ENCODE data around the gene GPC6.

GPC6 gene

GRCh38 chr13:94160875-94161274, 934.3 kb downstream of the GPC6 start:
- H3K9ac ChIP-seq (ENCODE audit: low read depth in 1 of 2, low read length in 2 of 2), result no peak overlapping the region
- H3K4me3 ChIP-seq (ENCODE audit: low read depth in 1 of 2, low read length in 2 of 2), result no peak overlapping the region
- H3K9me3 ChIP-seq (ENCODE audit: control insufficient read depth in 1 of 2, low read length in 2 of 2), result no peaks in the 10 kb centered on the region
- no peaks in the 10 kb centered on the region for H3K4me1 ChIP-seq (ENCODE audit: control insufficient read depth in 1 of 2, insufficient read depth in 2 of 2, low read length in 2 of 2)
- H3K27ac ChIP-seq (ENCODE audit: low read depth, low read length), result no peak overlapping the region
- H3K36me3 ChIP-seq (ENCODE audit: control insufficient read depth in 1 of 2, insufficient read depth in 2 of 2, low read length in 2 of 2), result no peaks in the 10 kb centered on the region
- H3K27me3 ChIP-seq (ENCODE audit: control insufficient read depth in 1 of 2, insufficient read depth in 2 of 2, low read length in 2 of 2), result no peaks in the 10 kb centered on the region

GRCh38 chr13:94162289-94162688, 935.7 kb downstream of the GPC6 start:
- Histone ChIP-seq H3K4me3 (ENCODE audit: low read depth in 1 of 2, low read length in 2 of 2) (no peak overlapping the region), H3K27me3 (ENCODE audit: control insufficient read depth in 1 of 2, insufficient read depth in 2 of 2, low read length in 2 of 2) (no peaks in the 10 kb centered on the region), H3K27ac (ENCODE audit: low read depth, low read length) (no peak overlapping the region), H3K4me1 (ENCODE audit: control insufficient read depth in 1 of 2, insufficient read depth in 2 of 2, low read length in 2 of 2) (no peaks in the 10 kb centered on the region), H3K36me3 (ENCODE audit: control insufficient read depth in 1 of 2, insufficient read depth in 2 of 2, low read length in 2 of 2) (no peaks in the 10 kb centered on the region), H3K9me3 (ENCODE audit: control insufficient read depth in 1 of 2, low read length in 2 of 2) (no peaks in the 10 kb centered on the region), H3K9ac (ENCODE audit: low read depth in 1 of 2, low read length in 2 of 2) (no peak overlapping the region)

- no peaks in the 10 kb centered on the region for H3K4me1 ChIP-seq (ENCODE audit: control insufficient read depth in 1 of 2, insufficient read depth in 2 of 2, low read length in 2 of 2)
- H3K4me3 ChIP-seq (ENCODE audit: low read depth in 1 of 2, low read length in 2 of 2), result no peak overlapping the region
- no peak overlapping the region for H3K9ac ChIP-seq (ENCODE audit: low read depth in 1 of 2, low read length in 2 of 2)
- H3K27ac ChIP-seq (ENCODE audit: low read depth, low read length), result no peak overlapping the region
- H3K27me3 ChIP-seq (ENCODE audit: control insufficient read depth in 1 of 2, insufficient read depth in 2 of 2, low read length in 2 of 2), result no peaks in the 10 kb centered on the region
- no peaks in the 10 kb centered on the region for H3K9me3 ChIP-seq (ENCODE audit: control insufficient read depth in 1 of 2, low read length in 2 of 2)
- H3K36me3 ChIP-seq (ENCODE audit: control insufficient read depth in 1 of 2, insufficient read depth in 2 of 2, low read length in 2 of 2), result no peaks in the 10 kb centered on the region
Measured at GRCh38 chr13:94163535-94163934, 936.9 kb downstream of the GPC6 start.

GRCh38 chr13:94168783-94169453, 942.3 kb downstream of the GPC6 start:
- H3K36me3 ChIP-seq (ENCODE audit: control insufficient read depth in 1 of 2, insufficient read depth in 2 of 2, low read length in 2 of 2), result no peaks in the 10 kb centered on the region
- no peak overlapping the region for H3K9ac ChIP-seq (ENCODE audit: low read depth in 1 of 2, low read length in 2 of 2)
- no peaks in the 10 kb centered on the region for H3K27me3 ChIP-seq (ENCODE audit: control insufficient read depth in 1 of 2, insufficient read depth in 2 of 2, low read length in 2 of 2)
- no peak overlapping the region for H3K27ac ChIP-seq (ENCODE audit: low read depth, low read length)
- no peaks in the 10 kb centered on the region for H3K4me1 ChIP-seq (ENCODE audit: control insufficient read depth in 1 of 2, insufficient read depth in 2 of 2, low read length in 2 of 2)
- no peak overlapping the region for H3K4me3 ChIP-seq (ENCODE audit: low read depth in 1 of 2, low read length in 2 of 2)
- no peaks in the 10 kb centered on the region for H3K9me3 ChIP-seq (ENCODE audit: control insufficient read depth in 1 of 2, low read length in 2 of 2)

DNA sequence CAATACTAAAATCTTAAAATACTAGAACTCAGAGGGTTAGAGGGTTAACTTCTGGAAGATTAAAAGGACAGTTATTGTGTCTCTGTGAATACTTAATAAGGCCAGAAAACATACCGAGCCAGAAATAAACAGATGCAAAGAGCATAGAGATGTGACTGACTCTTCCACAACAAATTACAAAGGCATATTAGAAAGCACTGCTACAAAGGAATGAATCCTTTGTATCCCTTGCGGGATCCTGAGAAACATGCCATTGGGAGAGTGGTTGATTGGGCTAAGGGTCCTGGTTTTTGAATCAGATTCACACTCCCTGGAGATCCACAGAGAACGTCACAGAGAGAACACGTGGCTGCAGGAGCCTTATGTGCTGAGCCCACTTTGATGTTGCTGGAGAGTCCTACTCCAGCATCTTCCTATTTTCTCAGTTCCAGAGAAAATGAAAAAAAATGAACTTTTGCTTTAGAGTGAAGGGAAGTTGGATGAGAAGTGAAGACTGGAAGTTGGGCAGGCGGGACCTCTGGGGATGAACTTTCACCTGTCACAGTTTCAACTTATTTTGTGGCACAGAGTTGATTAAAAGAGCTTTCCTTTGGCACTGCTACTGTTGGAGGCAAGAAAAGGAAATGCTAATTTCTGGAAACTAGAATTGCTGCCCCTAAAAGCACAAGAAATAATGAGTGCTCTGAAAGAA, 943.0 kb downstream of the GPC6 start:
- Histone ChIP-seq H3K36me3 (ENCODE audit: control insufficient read depth in 1 of 2, insufficient read depth in 2 of 2, low read length in 2 of 2) (no peaks in the 10 kb centered on the region), H3K27ac (ENCODE audit: low read depth, low read length) (no peak overlapping the region), H3K27me3 (ENCODE audit: control insufficient read depth in 1 of 2, insufficient read depth in 2 of 2, low read length in 2 of 2) (no peaks in the 10 kb centered on the region), H3K4me1 (ENCODE audit: control insufficient read depth in 1 of 2, insufficient read depth in 2 of 2, low read length in 2 of 2) (no peaks in the 10 kb centered on the region), H3K9ac (ENCODE audit: low read depth in 1 of 2, low read length in 2 of 2) (no peak overlapping the region), H3K4me3 (ENCODE audit: low read depth in 1 of 2, low read length in 2 of 2) (no peak overlapping the region), H3K9me3 (ENCODE audit: control insufficient read depth in 1 of 2, low read length in 2 of 2) (no peaks in the 10 kb centered on the region)

- Histone ChIP-seq H3K4me1 (ENCODE audit: control insufficient read depth in 1 of 2, insufficient read depth in 2 of 2, low read length in 2 of 2) (no peaks in the 10 kb centered on the region), H3K27ac (ENCODE audit: low read depth, low read length) (no peak overlapping the region), H3K9ac (ENCODE audit: low read depth in 1 of 2, low read length in 2 of 2) (no peak overlapping the region), H3K4me3 (ENCODE audit: low read depth in 1 of 2, low read length in 2 of 2) (no peak overlapping the region), H3K36me3 (ENCODE audit: control insufficient read depth in 1 of 2, insufficient read depth in 2 of 2, low read length in 2 of 2) (no peaks in the 10 kb centered on the region), H3K9me3 (ENCODE audit: control insufficient read depth in 1 of 2, low read length in 2 of 2) (no peaks in the 10 kb centered on the region), H3K27me3 (ENCODE audit: control insufficient read depth in 1 of 2, insufficient read depth in 2 of 2, low read length in 2 of 2) (no peaks in the 10 kb centered on the region)
Measured at GRCh38 chr13:94170145-94170571, 943.6 kb downstream of the GPC6 start.

- H3K9me3 ChIP-seq (ENCODE audit: control insufficient read depth in 1 of 2, low read length in 2 of 2), result no peaks in the 10 kb centered on the region
- H3K36me3 ChIP-seq (ENCODE audit: control insufficient read depth in 1 of 2, insufficient read depth in 2 of 2, low read length in 2 of 2), result no peaks in the 10 kb centered on the region
- no peaks in the 10 kb centered on the region for H3K27me3 ChIP-seq (ENCODE audit: control insufficient read depth in 1 of 2, insufficient read depth in 2 of 2, low read length in 2 of 2)
- H3K4me3 ChIP-seq (ENCODE audit: low read depth in 1 of 2, low read length in 2 of 2), result no peak overlapping the region
- no peak overlapping the region for H3K27ac ChIP-seq (ENCODE audit: low read depth, low read length)
- no peak overlapping the region for H3K9ac ChIP-seq (ENCODE audit: low read depth in 1 of 2, low read length in 2 of 2)
- H3K4me1 ChIP-seq (ENCODE audit: control insufficient read depth in 1 of 2, insufficient read depth in 2 of 2, low read length in 2 of 2), result no peaks in the 10 kb centered on the region
Measured at GRCh38 chr13:94172416-94172815, 945.8 kb downstream of the GPC6 start.

DNA sequence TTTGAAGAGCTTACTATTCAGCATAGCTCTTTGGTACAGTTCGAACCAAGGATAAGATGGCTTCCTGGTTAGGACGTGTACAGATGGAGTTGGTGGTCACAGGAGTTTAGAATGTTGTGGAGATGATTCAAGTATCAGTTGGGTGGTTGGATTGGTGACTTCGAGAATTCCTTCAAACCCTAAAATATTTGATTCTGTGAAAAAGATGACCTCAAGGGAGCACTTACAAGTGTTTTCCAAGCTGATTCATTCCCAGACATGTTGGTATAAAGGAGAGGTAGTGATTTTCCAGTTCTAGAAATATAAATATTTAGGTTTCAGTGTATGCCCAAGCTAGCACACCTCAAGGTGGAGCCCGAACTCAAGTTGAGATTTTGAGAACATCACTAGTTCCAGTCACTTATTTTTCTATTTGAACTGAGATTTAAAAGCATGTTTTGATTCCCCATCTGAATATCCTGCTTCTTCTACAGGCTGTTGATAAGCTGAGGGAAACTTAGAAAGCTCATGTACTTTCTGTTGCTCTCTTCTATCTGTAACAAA, 946.8 kb downstream of the GPC6 start:
- H3K36me3 ChIP-seq (ENCODE audit: control insufficient read depth in 1 of 2, insufficient read depth in 2 of 2, low read length in 2 of 2), result no peaks in the 10 kb centered on the region
- no peak overlapping the region for H3K9ac ChIP-seq (ENCODE audit: low read depth in 1 of 2, low read length in 2 of 2)
- H3K4me1 ChIP-seq (ENCODE audit: control insufficient read depth in 1 of 2, insufficient read depth in 2 of 2, low read length in 2 of 2), result no peaks in the 10 kb centered on the region
- no peak overlapping the region for H3K4me3 ChIP-seq (ENCODE audit: low read depth in 1 of 2, low read length in 2 of 2)
- no peaks in the 10 kb centered on the region for H3K9me3 ChIP-seq (ENCODE audit: control insufficient read depth in 1 of 2, low read length in 2 of 2)
- no peak overlapping the region for H3K27ac ChIP-seq (ENCODE audit: low read depth, low read length)
- H3K27me3 ChIP-seq (ENCODE audit: control insufficient read depth in 1 of 2, insufficient read depth in 2 of 2, low read length in 2 of 2), result no peaks in the 10 kb centered on the region

DNA sequence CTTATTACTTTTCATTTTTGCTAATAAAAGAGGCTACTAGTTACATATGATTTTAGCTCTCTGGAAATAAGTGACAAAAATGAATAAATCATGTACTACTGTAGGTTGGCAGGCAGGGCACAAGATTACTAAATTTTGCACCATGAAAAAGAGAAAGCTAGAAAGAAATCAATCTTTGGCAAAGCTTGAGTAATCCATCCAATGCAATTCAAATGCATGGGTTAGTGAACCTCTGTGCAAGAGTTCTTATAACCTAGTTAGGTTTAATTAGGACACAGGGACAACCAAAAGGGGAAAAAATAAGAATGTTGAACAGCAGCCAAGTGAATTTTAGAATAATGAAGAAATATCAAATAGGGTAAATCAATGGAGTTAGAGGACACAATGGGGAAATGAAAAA, 947.4 kb downstream of the GPC6 start:
- Histone ChIP-seq H3K36me3 (ENCODE audit: control insufficient read depth in 1 of 2, insufficient read depth in 2 of 2, low read length in 2 of 2) (no peaks in the 10 kb centered on the region), H3K9ac (ENCODE audit: low read depth in 1 of 2, low read length in 2 of 2) (no peak overlapping the region), H3K4me3 (ENCODE audit: low read depth in 1 of 2, low read length in 2 of 2) (no peak overlapping the region), H3K27me3 (ENCODE audit: control insufficient read depth in 1 of 2, insufficient read depth in 2 of 2, low read length in 2 of 2) (no peaks in the 10 kb centered on the region), H3K9me3 (ENCODE audit: control insufficient read depth in 1 of 2, low read length in 2 of 2) (no peaks in the 10 kb centered on the region), H3K4me1 (ENCODE audit: control insufficient read depth in 1 of 2, insufficient read depth in 2 of 2, low read length in 2 of 2) (no peaks in the 10 kb centered on the region), H3K27ac (ENCODE audit: low read depth, low read length) (no peak overlapping the region)

GRCh38 chr13:94175076-94175475, 948.5 kb downstream of the GPC6 start:
- H3K9ac ChIP-seq (ENCODE audit: low read depth in 1 of 2, low read length in 2 of 2), result no peak overlapping the region
- no peaks in the 10 kb centered on the region for H3K36me3 ChIP-seq (ENCODE audit: control insufficient read depth in 1 of 2, insufficient read depth in 2 of 2, low read length in 2 of 2)
- no peaks in the 10 kb centered on the region for H3K9me3 ChIP-seq (ENCODE audit: control insufficient read depth in 1 of 2, low read length in 2 of 2)
- H3K4me1 ChIP-seq (ENCODE audit: control insufficient read depth in 1 of 2, insufficient read depth in 2 of 2, low read length in 2 of 2), result no peaks in the 10 kb centered on the region
- H3K4me3 ChIP-seq (ENCODE audit: low read depth in 1 of 2, low read length in 2 of 2), result no peak overlapping the region
- H3K27ac ChIP-seq (ENCODE audit: low read depth, low read length), result no peak overlapping the region
- H3K27me3 ChIP-seq (ENCODE audit: control insufficient read depth in 1 of 2, insufficient read depth in 2 of 2, low read length in 2 of 2), result no peaks in the 10 kb centered on the region

All from duodenal mucosa (tissue), 2 donors.